Raji (cell line): ENCODE measurements around the gene HYAL1.

ENCODE experiments used
- POLR2A ChIP-seq: IDR thresholded peaks from 2 replicates; pipeline ENCODE4 v1.6.1; 2011; ENCODE audit warnings: low read depth, low read length, control low read depth; ENCODE audit not compliant: insufficient read depth

Gene HYAL1

GRCh38 chr3:50275141-50275995 lies 28.0 kb downstream of the HYAL1 start:
- no peak for TF ChIP-seq POLR2A

- TF ChIP-seq POLR2A = no peak
Measured at GRCh38 chr3:50274371-50275104, 28.8 kb downstream of the HYAL1 start.

- no peak for TF ChIP-seq POLR2A
Measured at GRCh38 chr3:50273689-50274065, 29.7 kb downstream of the HYAL1 start.

- TF ChIP-seq POLR2A = no peak
Measured at GRCh38 chr3:50272911-50273688, 30.3 kb downstream of the HYAL1 start.

GRCh38 chr3:50271314-50271936 lies 31.9 kb downstream of the HYAL1 start:
- no peak for TF ChIP-seq POLR2A

- no peak for TF ChIP-seq POLR2A
Measured at GRCh38 chr3:50270422-50271224, 32.8 kb downstream of the HYAL1 start.

GRCh38 chr3:50269977-50270413 lies 33.4 kb downstream of the HYAL1 start:
- no peak for TF ChIP-seq POLR2A

- TF ChIP-seq POLR2A = no peak
Measured at GRCh38 chr3:50269460-50269859, 33.9 kb downstream of the HYAL1 start.

GRCh38 chr3:50268703-50269451 lies 34.5 kb downstream of the HYAL1 start, which contains the start of gene SEMA3B:
TSS of gene SEMA3B (plus strand) at chr3:50269147. CDS start at chr3:50269241, 94 bp downstream.
- TF ChIP-seq POLR2A = no peak

- no peak for TF ChIP-seq POLR2A
Measured at GRCh38 chr3:50268276-50268675, 35.1 kb downstream of the HYAL1 start.

- no peak for TF ChIP-seq POLR2A
Measured at GRCh38 chr3:50267280-50267913, 36.0 kb downstream of the HYAL1 start.

- TF ChIP-seq POLR2A = no peak
Measured at GRCh38 chr3:50266836-50267235, 36.5 kb downstream of the HYAL1 start.

- TF ChIP-seq POLR2A = no peak
Measured at GRCh38 chr3:50266017-50266416, 37.4 kb downstream of the HYAL1 start.
